Tibial artery (tissue), 4 donors: ENCODE data around the gene PTPRD.

Source experiments
- DNase-seq, 2 donors: peaks; one replicate each; pipeline ENCODE4 v3.0.0-alpha.2; 2019
- H3K27ac ChIP-seq, 2 donors: fragments of 200-600 bp; sonication (generic) in 1 of 2; 1 replicate in 1 of 2; 2 replicates in 1 of 2; pipeline ENCODE4 v1.5.1; 2018 to 2019; ENCODE audit warnings: mild to moderate bottlenecking in 1 of 2
- H3K27me3 ChIP-seq, 2 donors: fragments of 200-600 bp; sonication (generic) in 1 of 2; one replicate each; pipeline versions ENCODE4 v1.5.1 to v1.6.0; 2016 to 2019
- H3K36me3 ChIP-seq, 3 donors: fragments of 200-600 bp; sonication (generic) in 2 of 3; one replicate each; pipeline ENCODE4 v1.5.1; 2016 to 2019; ENCODE audit warnings: mild to moderate bottlenecking in 2 of 3
- H3K4me1 ChIP-seq, 4 donors: fragments of 200-600 bp; sonication (generic) in 2 of 4; 1 replicate in 3 of 4; 2 replicates in 1 of 4; pipeline ENCODE4 v1.5.1; 2016 to 2019
- H3K4me3 ChIP-seq, 2 donors: fragments of 200-600 bp; sonication (generic) in 1 of 2; 1 replicate in 1 of 2; 2 replicates in 1 of 2; pipeline ENCODE4 v1.5.1; 2018 to 2019; ENCODE audit warnings: mild to moderate bottlenecking in 2 of 2
- H3K9me3 ChIP-seq, 3 donors: fragments of 200-600 bp; sonication (generic) in 1 of 3; one replicate each; pipeline ENCODE4 v1.5.1; 2016 to 2019
- CTCF ChIP-seq, 2 experiments: fragments of 200-600 bp in 1 of 2; fragments of 450-650 bp in 1 of 2; IDR thresholded peaks; one replicate each; pipeline ENCODE4 v1.5.1; 2017 to 2019; ENCODE audit warnings: antibody characterized with exemption in 2 of 2, mild to moderate bottlenecking in 1 of 2, moderate library complexity in 1 of 2
- intact Hi-C: fragments of 100-400 bp; cut with DNase I; formaldehyde crosslinking; loops from one replicate; pipeline ENCODE4 v1.15.0; 2023; ENCODE audit warnings: low total_unique reads

PTPRD gene

GRCh38 chr9:9914174-9914573 lies 698.6 kb downstream of the PTPRD start:
- no peaks in the 10 kb centered on the region for H3K27me3 ChIP-seq
- H3K4me1 ChIP-seq: no peaks in the 10 kb centered on the region
- no peak overlapping the region for H3K4me3 ChIP-seq
- no peak for DNase-seq
- H3K9me3 ChIP-seq: peaks cover 0 to 3% (median 0%) of the 10 kb centered on the region in 3 donors
- intact Hi-C loops: no loop called here
- no peak for TF ChIP-seq CTCF (IDR thresholded peaks at IDR 0.05)
- H3K27ac ChIP-seq: no peak overlapping the region
- H3K36me3 ChIP-seq: no peaks in the 10 kb centered on the region

- Histone ChIP-seq H3K4me3 (no peak overlapping the region), H3K9me3 (peaks cover 0 to 3% (median 0%) of the 10 kb centered on the region in 3 donors), H3K27ac (no peak overlapping the region), H3K27me3 (no peaks in the 10 kb centered on the region), H3K4me1 (no peaks in the 10 kb centered on the region), H3K36me3 (no peaks in the 10 kb centered on the region)
- TF ChIP-seq CTCF (IDR thresholded peaks at IDR 0.05): no peak
- no peak for DNase-seq
- intact Hi-C loops: no loop called here
Observed at GRCh38 chr9:9913276-9913832, 699.4 kb downstream of the PTPRD start.

GRCh38 chr9:9912459-9912858 lies 700.3 kb downstream of the PTPRD start:
- no peaks in the 10 kb centered on the region for H3K4me1 ChIP-seq
- H3K4me3 ChIP-seq: no peak overlapping the region
- no peak overlapping the region for H3K27ac ChIP-seq
- TF ChIP-seq CTCF (IDR thresholded peaks at IDR 0.05): no peak
- H3K9me3 ChIP-seq: peaks cover 0 to 3% (median 0%) of the 10 kb centered on the region in 3 donors
- H3K27me3 ChIP-seq: no peaks in the 10 kb centered on the region
- intact Hi-C loops: no loop called here
- H3K36me3 ChIP-seq: no peaks in the 10 kb centered on the region
- DNase-seq: no peak

GRCh38 chr9:9905736-9906135 lies 707.1 kb downstream of the PTPRD start:
- no peak for DNase-seq
- Histone ChIP-seq H3K9me3 (no peaks in the 10 kb centered on the region), H3K36me3 (no peaks in the 10 kb centered on the region), H3K4me3 (no peak overlapping the region), H3K27ac (no peak overlapping the region), H3K27me3 (no peaks in the 10 kb centered on the region), H3K4me1 (no peaks in the 10 kb centered on the region)
- intact Hi-C loops: no loop called here
- TF ChIP-seq CTCF (IDR thresholded peaks at IDR 0.05): no peak

- Histone ChIP-seq H3K4me1 (no peaks in the 10 kb centered on the region), H3K36me3 (no peaks in the 10 kb centered on the region), H3K9me3 (no peaks in the 10 kb centered on the region), H3K4me3 (no peak overlapping the region), H3K27ac (no peak overlapping the region), H3K27me3 (no peaks in the 10 kb centered on the region)
- intact Hi-C loops: no loop called here
- TF ChIP-seq CTCF (IDR thresholded peaks at IDR 0.05): no peak
- DNase-seq: no peak
Observed at GRCh38 chr9:9904041-9904440, 708.8 kb downstream of the PTPRD start.

- DNase-seq: no peak
- Histone ChIP-seq H3K9me3 (no peaks in the 10 kb centered on the region), H3K27me3 (no peaks in the 10 kb centered on the region), H3K4me1 (no peaks in the 10 kb centered on the region), H3K27ac (no peak overlapping the region), H3K4me3 (no peak overlapping the region), H3K36me3 (no peaks in the 10 kb centered on the region)
- no peak for TF ChIP-seq CTCF (IDR thresholded peaks at IDR 0.05)
- intact Hi-C loops: no loop called here
Observed at GRCh38 chr9:9901624-9902023, 711.2 kb downstream of the PTPRD start.
